PFSK-1 (cell line): ENCODE data around the gene TBXAS1.

Source experiments
- POLR2AphosphoS5 ChIP-seq: IDR thresholded peaks from 2 replicates; pipeline ENCODE4 v1.6.1; 2012; ENCODE audit warnings: low read depth, mild to moderate bottlenecking, control low read depth, low read length, moderate library complexity
- SIN3A ChIP-seq: IDR thresholded peaks from 2 replicates; pipeline ENCODE4 v1.6.1; 2012; ENCODE audit warnings: mild to moderate bottlenecking, low read length, moderate library complexity, borderline replicate concordance; ENCODE audit not compliant: insufficient read depth

GRCh38 chr7:139941421-139941820 lies 112.4 kb downstream of the TBXAS1 start:
- no peak for TF ChIP-seq POLR2AphosphoS5
- no peak for TF ChIP-seq SIN3A
